MCF 10A (cell line): ENCODE measurements around the gene CFAP90. TPM values are rescaled to one million over a fixed set of nuclear protein-coding genes. Genes with fewer than 3 reads are reported as not detected.

Source experiments
- BruUV-seq: library from RNA; stranded (reverse); fragments of 400-500 nt; replicated peaks from 2 replicates; lab custom pipeline; 2021; lab: Mats Ljungman, UMichigan
- CTCF ChIA-PET: fragments of 300-600 bp; sonication (Branson Sonifier 250); formaldehyde crosslinking; extraction: SDS; loops from one replicate; lab custom pipeline; 2021; ENCODE audit warnings: antibody characterized with exemption, inconsistent platforms; lab: Yijun Ruan, JAX
- POLR2A ChIA-PET: fragments of 300-600, 350-650 bp; sonication (Branson Sonifier 250); formaldehyde crosslinking; extraction: SDS; loops from one replicate; lab custom pipeline; 2020; ENCODE audit warnings: antibody characterized with exemption, inconsistent platforms; lab: Yijun Ruan, JAX
- DNase-seq: peaks from one replicate; pipeline ENCODE4 v3.0.0-alpha.2; 2018; ENCODE audit not compliant: unreplicated experiment
- H3K27ac Mint-ChIP-seq: one replicate; pipeline ENCODE4 v1.8.0; 2022; ENCODE audit warnings: mild to moderate bottlenecking, low read depth, mixed read lengths; ENCODE audit not compliant: unreplicated experiment
- H3K27me3 Mint-ChIP-seq: one replicate; pipeline ENCODE4 v1.8.0; 2022; ENCODE audit warnings: mixed read lengths; ENCODE audit not compliant: insufficient read depth, unreplicated experiment
- H3K36me3 Mint-ChIP-seq: one replicate; pipeline ENCODE4 v1.8.0; 2022; ENCODE audit warnings: mild to moderate bottlenecking, moderate library complexity, mixed read lengths; ENCODE audit not compliant: insufficient read depth, unreplicated experiment
- H3K4me1 Mint-ChIP-seq: one replicate; pipeline ENCODE4 v1.8.0; 2022; ENCODE audit warnings: mixed read lengths; ENCODE audit not compliant: insufficient read depth, unreplicated experiment
- H3K4me3 Mint-ChIP-seq: one replicate; pipeline ENCODE4 v1.8.0; 2022; ENCODE audit warnings: mild to moderate bottlenecking, moderate library complexity, mixed read lengths; ENCODE audit not compliant: unreplicated experiment
- H3K9me3 Mint-ChIP-seq: one replicate; pipeline ENCODE4 v1.8.0; 2022; ENCODE audit warnings: mixed read lengths; ENCODE audit not compliant: unreplicated experiment
- intact Hi-C: fragments of 100-400 bp; cut with micrococcal nuclease; formaldehyde crosslinking; loops from 2 replicates; pipeline ENCODE4 v1.14.1; 2022
- total RNA-seq: library from RNA; stranded (reverse); gene quantifications from 2 replicates; pipeline ENCODE4 v1.2.3, GENCODE V29; 2022
- TF ChIP-seq, protein P1 (sequence below): fragments of 200-600 bp; IDR thresholded peaks from one replicate; pipeline ENCODE4 v1.8.0; 2022; ENCODE audit warnings: antibody characterized with exemption, mild to moderate bottlenecking; ENCODE audit not compliant: unreplicated experiment

Gene CFAP90
- total RNA-seq, 1 experiment from 2014 or later = not detected

DNA sequence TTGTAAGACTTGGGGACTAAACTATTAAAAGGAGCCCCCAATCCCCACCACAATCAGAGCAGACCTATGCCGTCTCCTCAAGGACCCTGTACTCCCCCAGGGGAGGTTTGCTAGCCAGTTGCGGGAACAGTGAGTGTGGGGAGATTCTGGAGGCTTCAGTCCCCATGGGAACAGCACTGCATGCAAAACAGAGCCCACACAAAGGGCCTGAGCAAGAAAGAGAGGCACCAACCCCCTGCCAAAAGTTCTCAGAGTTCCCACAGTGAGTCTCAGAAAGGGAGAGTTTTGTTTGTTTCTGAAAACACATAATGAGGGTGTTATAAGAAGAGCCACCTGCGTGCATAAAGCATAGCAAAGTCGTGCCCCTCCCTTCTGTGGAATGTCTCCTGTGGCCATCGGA is 56.6 kb downstream of the CFAP90 start:
- H3K4me1 Mint-ChIP-seq = no peaks in the 10 kb centered on the region
- POLR2A ChIA-PET = no interaction called here
- CTCF ChIA-PET = interaction anchor here (1.2 kb wide), 1 partner anchor 22 kb away, joined by 5 read pairs; no protein-coding TSS in a partner anchor
- no peaks in the 10 kb centered on the region for H3K9me3 Mint-ChIP-seq
- no peak overlapping the region for H3K27ac Mint-ChIP-seq
- DNase-seq = no peak
- BruUV-seq = no TSS peak
- peaks cover 6% of the 10 kb centered on the region for H3K36me3 Mint-ChIP-seq
- intact Hi-C loops = no loop called here
- H3K27me3 Mint-ChIP-seq = peaks cover 61% of the 10 kb centered on the region
- TF ChIP-seq, protein P1, sequence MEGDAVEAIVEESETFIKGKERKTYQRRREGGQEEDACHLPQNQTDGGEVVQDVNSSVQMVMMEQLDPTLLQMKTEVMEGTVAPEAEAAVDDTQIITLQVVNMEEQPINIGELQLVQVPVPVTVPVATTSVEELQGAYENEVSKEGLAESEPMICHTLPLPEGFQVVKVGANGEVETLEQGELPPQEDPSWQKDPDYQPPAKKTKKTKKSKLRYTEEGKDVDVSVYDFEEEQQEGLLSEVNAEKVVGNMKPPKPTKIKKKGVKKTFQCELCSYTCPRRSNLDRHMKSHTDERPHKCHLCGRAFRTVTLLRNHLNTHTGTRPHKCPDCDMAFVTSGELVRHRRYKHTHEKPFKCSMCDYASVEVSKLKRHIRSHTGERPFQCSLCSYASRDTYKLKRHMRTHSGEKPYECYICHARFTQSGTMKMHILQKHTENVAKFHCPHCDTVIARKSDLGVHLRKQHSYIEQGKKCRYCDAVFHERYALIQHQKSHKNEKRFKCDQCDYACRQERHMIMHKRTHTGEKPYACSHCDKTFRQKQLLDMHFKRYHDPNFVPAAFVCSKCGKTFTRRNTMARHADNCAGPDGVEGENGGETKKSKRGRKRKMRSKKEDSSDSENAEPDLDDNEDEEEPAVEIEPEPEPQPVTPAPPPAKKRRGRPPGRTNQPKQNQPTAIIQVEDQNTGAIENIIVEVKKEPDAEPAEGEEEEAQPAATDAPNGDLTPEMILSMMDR = no peak
- H3K4me3 Mint-ChIP-seq = no peak overlapping the region

DNA sequence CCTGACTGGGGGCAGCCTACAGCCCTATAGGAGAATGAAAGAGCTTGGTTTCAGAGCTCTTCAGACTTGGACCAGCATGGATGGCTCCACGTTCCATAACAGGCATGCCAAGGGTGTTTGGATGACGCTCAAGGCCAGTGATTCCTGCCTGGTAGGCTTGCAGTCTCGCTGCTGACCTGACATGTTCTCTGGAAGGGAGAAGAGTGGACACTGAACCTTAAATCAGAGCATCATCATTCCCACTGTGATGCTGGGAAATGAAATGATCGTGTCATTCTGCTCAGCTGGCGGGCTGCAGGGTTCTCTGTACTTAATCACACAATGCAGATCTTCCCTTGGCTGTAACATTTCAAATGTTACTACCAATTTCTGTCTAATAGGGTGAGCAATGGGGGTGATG is 57.0 kb downstream of the CFAP90 start:
- no peaks in the 10 kb centered on the region for H3K4me1 Mint-ChIP-seq
- no TSS peak for BruUV-seq
- intact Hi-C loops = no loop called here
- no peak for DNase-seq
- no peak overlapping the region for H3K4me3 Mint-ChIP-seq
- CTCF ChIA-PET = interaction anchor here (1.2 to 1.3 kb wide), 2 partner anchors 22 to 39 kb away, joined by 5 to 7 read pairs; no protein-coding TSS in a partner anchor
- POLR2A ChIA-PET = no interaction called here
- no peaks in the 10 kb centered on the region for H3K9me3 Mint-ChIP-seq
- peaks cover 61% of the 10 kb centered on the region for H3K27me3 Mint-ChIP-seq
- peaks cover 6% of the 10 kb centered on the region for H3K36me3 Mint-ChIP-seq
- TF ChIP-seq, protein P1 = no peak
- H3K27ac Mint-ChIP-seq = no peak overlapping the region

DNA sequence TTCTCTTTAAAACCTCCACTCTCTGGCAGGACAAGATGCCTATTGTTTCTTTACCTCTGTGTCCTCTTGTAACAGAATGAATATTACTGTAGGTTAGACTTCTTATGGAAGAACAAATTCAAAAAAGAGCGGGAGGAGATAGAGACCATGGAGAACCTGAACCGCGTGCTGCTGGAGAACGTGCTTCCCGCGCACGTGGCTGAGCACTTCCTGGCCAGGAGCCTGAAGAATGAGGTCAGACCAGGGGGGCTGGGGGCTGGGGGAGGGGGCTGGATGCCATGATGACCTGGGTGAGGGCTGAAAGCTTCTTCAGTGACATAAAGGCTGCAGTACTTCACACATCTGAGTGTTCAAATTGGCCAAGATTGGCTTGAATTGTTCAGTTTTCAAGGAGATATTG is 61.4 kb downstream of the CFAP90 start:
- H3K27me3 Mint-ChIP-seq = peaks cover 71% of the 10 kb centered on the region
- ChIA-PET CTCF (interaction anchor here (0.6 kb wide), 1 partner anchor 643 kb away, joined by 3 read pairs; no protein-coding TSS in a partner anchor), POLR2A (no interaction called here)
- no peaks in the 10 kb centered on the region for H3K9me3 Mint-ChIP-seq
- H3K36me3 Mint-ChIP-seq = no peaks in the 10 kb centered on the region
- TF ChIP-seq, protein P1 = no peak
- no peaks in the 10 kb centered on the region for H3K4me1 Mint-ChIP-seq
- no peak for DNase-seq
- H3K27ac Mint-ChIP-seq = no peak overlapping the region
- intact Hi-C loops = no loop called here
- BruUV-seq = no TSS peak
- no peak overlapping the region for H3K4me3 Mint-ChIP-seq

DNA sequence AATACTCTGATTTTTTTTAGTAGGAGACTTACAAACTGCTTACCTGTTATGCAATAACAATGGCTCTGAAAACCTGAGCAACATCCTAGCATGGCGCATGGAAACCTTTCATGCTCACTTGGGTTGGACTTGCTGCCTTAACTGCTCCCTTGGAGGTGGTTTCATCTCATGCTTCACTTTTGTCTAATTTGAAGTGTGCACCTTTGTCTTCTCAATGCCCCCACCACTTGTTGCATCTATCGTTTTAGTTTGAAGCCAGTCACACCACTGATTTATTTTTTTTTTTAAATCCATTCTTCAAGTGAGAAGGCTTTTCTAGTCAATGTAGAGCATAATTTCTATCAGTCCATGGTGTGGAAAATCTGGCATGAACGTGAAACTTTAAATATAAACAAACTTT is 63.2 kb downstream of the CFAP90 start:
- no TSS peak for BruUV-seq
- H3K27ac Mint-ChIP-seq = no peak overlapping the region
- H3K9me3 Mint-ChIP-seq = no peaks in the 10 kb centered on the region
- ChIA-PET POLR2A (no interaction called here), CTCF (no interaction called here)
- no peak overlapping the region for H3K4me3 Mint-ChIP-seq
- H3K27me3 Mint-ChIP-seq = peaks cover 80% of the 10 kb centered on the region
- intact Hi-C loops = no loop called here
- no peaks in the 10 kb centered on the region for H3K36me3 Mint-ChIP-seq
- DNase-seq = no peak
- TF ChIP-seq, protein P1 = no peak
- H3K4me1 Mint-ChIP-seq = no peaks in the 10 kb centered on the region
